Panc1 (cell line): Measurements from ENCODE around the gene MCF2.

Source experiments
- CTCF ChIP-seq: fragments of 450-650 bp; IDR thresholded peaks from 2 replicates; pipeline ENCODE4 v1.5.1; 2017; ENCODE audit warnings: mild to moderate bottlenecking
- POLR2AphosphoS5 ChIP-seq: IDR thresholded peaks from 2 replicates; pipeline ENCODE4 v1.6.1; 2012; ENCODE audit warnings: mild to moderate bottlenecking, low read depth, low read length, moderate library complexity
- REST ChIP-seq, 2 experiments: IDR thresholded peaks; 2 replicates each; pipeline ENCODE4 v1.6.1; 2011 to 2012; ENCODE audit warnings: low read depth in 2 of 2, control low read depth in 1 of 2, low read length in 1 of 2, mild to moderate bottlenecking in 1 of 2, moderate library complexity in 1 of 2; ENCODE audit not compliant: insufficient read depth in 1 of 2
- TCF7L2 ChIP-seq: IDR thresholded peaks from 2 replicates; pipeline ENCODE4 v1.6.1; 2011; ENCODE audit warnings: mild to moderate bottlenecking, low read depth, low read length, inconsistent platforms

DNA sequence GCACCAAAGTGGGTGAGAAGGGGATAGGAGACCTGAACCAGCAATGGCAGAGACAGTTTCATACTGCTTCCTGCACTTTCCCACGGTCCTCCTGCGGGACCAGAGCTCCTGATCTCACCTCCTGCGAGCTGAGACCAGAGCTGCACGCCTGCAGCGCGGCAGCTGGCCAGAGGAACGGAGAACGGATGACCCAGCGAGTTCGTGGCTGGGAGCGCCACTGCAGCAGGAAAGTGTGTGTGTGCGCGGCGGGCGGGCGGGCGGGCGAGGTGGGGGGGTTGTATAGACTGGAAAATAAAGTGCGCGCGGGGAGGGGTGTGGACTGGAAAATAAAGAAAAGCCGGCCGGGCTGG is 16.5 kb downstream of the MCF2 start:
- TF ChIP-seq CTCF (no peak), TCF7L2 (no peak), POLR2AphosphoS5 (no peak), REST (IDR thresholded peaks at IDR 0.05; ENCODE audit: insufficient read depth in 1 of 2, low read depth in 2 of 2, low read length in 1 of 2) (no peak)
